ENCODE data around the gene ZYX.

ZYX gene, protein sequence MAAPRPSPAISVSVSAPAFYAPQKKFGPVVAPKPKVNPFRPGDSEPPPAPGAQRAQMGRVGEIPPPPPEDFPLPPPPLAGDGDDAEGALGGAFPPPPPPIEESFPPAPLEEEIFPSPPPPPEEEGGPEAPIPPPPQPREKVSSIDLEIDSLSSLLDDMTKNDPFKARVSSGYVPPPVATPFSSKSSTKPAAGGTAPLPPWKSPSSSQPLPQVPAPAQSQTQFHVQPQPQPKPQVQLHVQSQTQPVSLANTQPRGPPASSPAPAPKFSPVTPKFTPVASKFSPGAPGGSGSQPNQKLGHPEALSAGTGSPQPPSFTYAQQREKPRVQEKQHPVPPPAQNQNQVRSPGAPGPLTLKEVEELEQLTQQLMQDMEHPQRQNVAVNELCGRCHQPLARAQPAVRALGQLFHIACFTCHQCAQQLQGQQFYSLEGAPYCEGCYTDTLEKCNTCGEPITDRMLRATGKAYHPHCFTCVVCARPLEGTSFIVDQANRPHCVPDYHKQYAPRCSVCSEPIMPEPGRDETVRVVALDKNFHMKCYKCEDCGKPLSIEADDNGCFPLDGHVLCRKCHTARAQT

DNA sequence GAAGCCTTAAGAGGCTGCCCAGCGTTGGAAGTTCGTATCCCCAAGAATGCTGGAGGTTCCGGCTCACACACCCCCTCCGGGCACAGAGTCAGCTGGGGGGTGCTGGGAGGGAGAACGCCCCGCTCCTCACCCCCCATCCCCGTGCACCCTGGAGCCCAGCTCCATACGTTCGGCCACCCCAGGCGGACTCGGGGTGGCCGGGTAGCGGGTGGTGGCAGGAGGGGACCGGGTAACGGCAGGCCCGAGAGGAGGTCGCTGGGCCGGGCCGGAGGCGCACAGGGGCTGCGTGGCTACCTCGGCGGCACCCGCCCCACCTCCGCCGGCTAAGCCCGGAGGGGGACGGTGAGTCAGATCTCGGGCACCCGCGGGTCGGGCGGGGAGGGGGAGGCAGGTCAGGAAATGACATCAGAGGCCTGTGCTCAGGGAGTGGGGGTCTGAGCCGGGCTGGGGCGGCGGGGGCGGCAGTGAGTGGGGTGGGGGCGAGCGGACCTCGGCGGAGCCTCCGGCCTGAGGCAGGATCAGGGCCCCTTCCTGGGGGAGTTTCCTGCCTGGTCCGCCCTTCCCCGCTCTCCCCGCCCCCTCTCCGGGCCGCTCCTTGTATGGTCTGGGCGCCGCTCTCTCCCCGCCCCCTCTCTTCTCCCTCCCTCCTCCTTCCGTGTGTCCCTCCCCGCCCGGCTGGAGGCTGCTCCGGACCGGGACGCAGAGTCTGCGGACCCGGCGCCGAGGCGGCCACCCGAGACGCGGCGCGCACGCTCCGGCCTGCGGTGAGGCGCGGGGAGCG is at the start of gene ZYX:
Gene ZYX (plus strand): TSS at position 700 of the 781 bp plus-strand sequence. CDS start 227 bp downstream, outside the sequence.
- peaks cover 25% of the 10 kb centered on the region; the same call in 1 of the 2 replicates for H3K4me1 ChIP-seq (ENCODE audit: insufficient read depth, low read length)
- peaks cover 23% of the 10 kb centered on the region for H3K36me3 ChIP-seq (ENCODE audit: insufficient read depth, low read length)
- peak within 1 kb of the TSS; percentile 97 for H3K9ac ChIP-seq (ENCODE audit: low read depth, low read length)
- H3K9me3 ChIP-seq (ENCODE audit: control insufficient read depth, insufficient read depth, low read length), result no peaks in the 10 kb centered on the region

DNA sequence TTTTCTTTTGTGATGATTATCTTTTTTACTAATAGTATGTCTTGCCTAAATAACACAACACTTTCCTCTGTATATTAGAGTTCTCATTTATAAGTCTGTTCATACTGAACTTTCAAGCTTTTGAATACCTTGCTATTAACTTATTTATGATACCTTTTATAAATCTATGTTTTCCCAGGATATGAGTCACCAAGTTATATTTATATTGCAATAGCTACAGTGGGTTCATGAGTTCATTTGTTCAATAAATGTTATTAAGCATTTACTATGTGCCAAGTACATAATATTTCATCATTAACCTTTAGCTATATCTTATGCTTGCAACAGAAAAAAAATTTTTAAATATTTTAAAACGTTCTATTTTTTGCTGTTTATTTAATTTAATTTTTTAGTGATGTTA is 46.9 kb upstream of the ZYX start:
- no peaks in the 10 kb centered on the region for H3K4me1 ChIP-seq (ENCODE audit: insufficient read depth, low read length)
- no peak overlapping the region for H3K9ac ChIP-seq (ENCODE audit: low read depth, low read length)
- no peaks in the 10 kb centered on the region for H3K36me3 ChIP-seq (ENCODE audit: insufficient read depth, low read length)

DNA sequence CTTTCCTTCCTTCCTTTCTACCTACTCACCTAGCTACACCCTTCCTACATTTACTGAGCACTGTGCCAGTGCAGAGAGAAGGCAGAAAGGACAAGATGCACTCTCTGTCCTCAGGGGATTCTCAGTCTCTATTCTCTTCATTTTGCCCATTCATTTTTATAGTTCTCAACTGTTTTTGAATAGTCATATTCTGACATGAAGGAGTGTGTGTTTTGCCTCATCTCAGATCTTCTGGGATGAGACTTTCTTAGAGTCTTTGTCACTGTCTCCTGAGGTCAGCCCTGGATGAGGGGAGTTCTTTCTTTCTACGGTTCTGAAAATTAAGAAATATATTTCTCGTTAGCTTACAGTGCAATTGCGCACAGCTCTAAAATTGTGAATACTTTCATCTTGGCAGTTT is 43.9 kb upstream of the ZYX start:
- Histone ChIP-seq H3K36me3 (ENCODE audit: insufficient read depth, low read length) (no peaks in the 10 kb centered on the region), H3K9me3 (ENCODE audit: control insufficient read depth, insufficient read depth, low read length) (no peaks in the 10 kb centered on the region), H3K9ac (ENCODE audit: low read depth, low read length) (no peak overlapping the region), H3K4me1 (ENCODE audit: insufficient read depth, low read length) (no peaks in the 10 kb centered on the region)

More for the DNA sequence above, 46.9 kb upstream of the ZYX start:
- no peaks in the 10 kb centered on the region for H3K9me3 ChIP-seq (ENCODE audit: control insufficient read depth, insufficient read depth, low read length)

DNA sequence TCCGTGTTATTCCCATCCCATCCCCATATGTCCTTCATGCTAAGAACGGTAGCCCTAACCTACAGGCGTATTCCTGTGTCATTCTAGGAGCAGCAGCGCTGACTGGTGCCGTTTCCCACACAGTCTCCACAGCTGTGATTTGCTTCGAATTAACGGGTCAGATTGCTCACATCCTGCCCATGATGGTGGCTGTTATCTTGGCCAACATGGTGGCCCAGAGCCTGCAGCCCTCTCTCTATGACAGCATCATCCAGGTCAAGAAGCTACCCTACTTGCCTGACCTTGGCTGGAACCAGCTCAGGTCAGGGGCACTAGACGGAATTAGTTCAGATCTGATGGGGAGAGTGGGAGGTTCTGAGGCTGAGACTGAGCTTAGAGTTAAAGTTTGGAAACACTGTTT is 39.3 kb upstream of the ZYX start:
- no peaks in the 10 kb centered on the region for H3K9me3 ChIP-seq (ENCODE audit: control insufficient read depth, insufficient read depth, low read length)
- no peaks in the 10 kb centered on the region; the same call in 1 of the 2 replicates for H3K4me1 ChIP-seq (ENCODE audit: insufficient read depth, low read length)
- H3K36me3 ChIP-seq (ENCODE audit: insufficient read depth, low read length), result no peaks in the 10 kb centered on the region
- H3K9ac ChIP-seq (ENCODE audit: low read depth, low read length), result no peak overlapping the region

DNA sequence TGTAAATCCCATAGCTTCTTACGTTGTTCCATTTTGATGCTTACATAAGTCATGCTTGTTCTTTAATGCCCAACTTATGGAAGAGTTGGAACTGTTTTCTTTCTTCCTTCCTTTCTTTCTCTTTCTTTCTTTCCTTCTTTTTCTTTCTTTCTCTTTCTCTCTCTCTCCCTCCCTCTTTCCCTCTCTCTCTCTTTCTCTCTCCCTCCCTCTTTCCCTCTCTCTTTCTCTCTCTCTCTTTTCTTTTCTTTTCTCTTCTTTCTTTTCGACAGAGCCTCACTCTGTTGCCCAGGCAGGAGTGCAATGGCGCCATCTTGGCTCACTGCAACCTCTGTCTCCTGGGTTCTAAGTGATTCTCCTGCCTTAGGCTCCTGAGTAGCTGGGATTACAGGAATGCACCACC is 37.5 kb upstream of the ZYX start:
- Histone ChIP-seq H3K9me3 (ENCODE audit: control insufficient read depth, insufficient read depth, low read length) (no peaks in the 10 kb centered on the region), H3K4me1 (ENCODE audit: insufficient read depth, low read length) (no peaks in the 10 kb centered on the region; the same call in 1 of the 2 replicates), H3K9ac (ENCODE audit: low read depth, low read length) (no peak overlapping the region), H3K36me3 (ENCODE audit: insufficient read depth, low read length) (no peaks in the 10 kb centered on the region)

DNA sequence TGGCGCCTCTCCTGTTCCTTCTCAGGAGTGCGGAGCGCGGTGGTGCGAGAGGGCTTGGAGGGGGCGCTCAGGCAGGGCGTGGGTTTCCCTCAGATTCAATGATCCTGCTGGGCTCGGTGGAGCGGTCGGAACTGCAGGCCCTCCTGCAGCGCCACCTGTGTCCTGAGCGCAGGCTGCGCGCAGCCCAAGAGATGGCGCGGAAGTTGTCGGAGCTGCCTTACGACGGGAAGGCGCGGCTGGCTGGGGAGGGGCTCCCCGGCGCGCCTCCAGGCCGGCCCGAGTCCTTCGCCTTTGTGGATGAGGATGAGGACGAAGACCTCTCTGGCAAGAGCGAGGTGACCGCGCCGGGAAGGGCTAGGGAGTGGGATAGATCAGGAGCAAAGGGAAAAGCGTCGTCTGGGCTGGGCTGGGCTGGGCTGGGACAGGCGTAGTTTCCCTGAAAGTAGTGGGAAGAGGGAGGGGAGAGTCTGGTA is 35.7 kb upstream of the ZYX start:
- H3K4me1 ChIP-seq (ENCODE audit: insufficient read depth, low read length), result no peaks in the 10 kb centered on the region; the same call in 1 of the 2 replicates
- H3K9ac ChIP-seq (ENCODE audit: low read depth, low read length), result peak overlapping the region; percentile 23; the same call in 1 of the 2 replicates
- H3K9me3 ChIP-seq (ENCODE audit: control insufficient read depth, insufficient read depth, low read length), result no peaks in the 10 kb centered on the region
- no peaks in the 10 kb centered on the region for H3K36me3 ChIP-seq (ENCODE audit: insufficient read depth, low read length)

DNA sequence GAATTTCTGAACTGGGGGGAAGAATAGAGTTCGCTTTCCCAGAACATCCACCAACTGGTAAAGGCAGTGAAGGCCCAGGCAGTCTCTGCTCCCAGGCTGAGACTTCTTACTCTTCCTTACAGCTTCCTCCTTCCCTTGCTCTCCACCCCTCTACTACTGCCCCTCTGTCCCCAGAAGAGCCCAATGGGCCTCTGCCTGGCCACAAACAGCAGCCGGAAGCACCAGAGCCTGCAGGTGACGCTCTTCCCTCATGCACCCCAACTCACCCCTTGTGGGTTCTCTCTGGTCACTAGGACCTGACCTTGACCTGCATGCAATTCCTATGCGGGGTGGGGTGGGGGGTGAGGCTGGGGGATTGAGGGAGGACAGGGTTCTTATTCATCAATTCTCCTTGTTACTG is 35.1 kb upstream of the ZYX start:
- Histone ChIP-seq H3K9me3 (ENCODE audit: control insufficient read depth, insufficient read depth, low read length) (no peaks in the 10 kb centered on the region), H3K36me3 (ENCODE audit: insufficient read depth, low read length) (no peaks in the 10 kb centered on the region), H3K9ac (ENCODE audit: low read depth, low read length) (peak overlapping the region; percentile 23; the same call in 1 of the 2 replicates), H3K4me1 (ENCODE audit: insufficient read depth, low read length) (peaks cover 2% of the 10 kb centered on the region; the same call in 1 of the 2 replicates)

DNA sequence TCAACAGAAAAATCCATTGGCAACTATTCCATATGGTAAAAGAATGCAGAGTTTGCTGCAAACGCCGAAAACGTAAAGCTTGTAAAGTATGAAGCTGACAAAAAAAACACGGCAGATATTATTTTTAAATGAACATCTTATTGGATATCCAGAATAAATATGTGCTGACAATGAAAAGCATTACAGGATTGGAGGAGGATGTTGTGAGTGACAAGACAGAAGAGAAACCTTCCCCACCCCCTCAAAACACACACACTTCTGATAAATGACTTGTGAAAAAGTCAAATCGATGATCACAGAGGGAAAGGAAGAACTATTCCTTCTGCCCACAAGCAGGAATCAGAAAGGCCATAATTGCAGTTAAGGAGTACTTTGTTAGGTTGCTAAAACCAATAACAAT is 33.2 kb upstream of the ZYX start:
- Histone ChIP-seq H3K4me1 (ENCODE audit: insufficient read depth, low read length) (peaks cover 16% of the 10 kb centered on the region), H3K9ac (ENCODE audit: low read depth, low read length) (no peak overlapping the region), H3K36me3 (ENCODE audit: insufficient read depth, low read length) (no peaks in the 10 kb centered on the region), H3K9me3 (ENCODE audit: control insufficient read depth, insufficient read depth, low read length) (no peaks in the 10 kb centered on the region)

DNA sequence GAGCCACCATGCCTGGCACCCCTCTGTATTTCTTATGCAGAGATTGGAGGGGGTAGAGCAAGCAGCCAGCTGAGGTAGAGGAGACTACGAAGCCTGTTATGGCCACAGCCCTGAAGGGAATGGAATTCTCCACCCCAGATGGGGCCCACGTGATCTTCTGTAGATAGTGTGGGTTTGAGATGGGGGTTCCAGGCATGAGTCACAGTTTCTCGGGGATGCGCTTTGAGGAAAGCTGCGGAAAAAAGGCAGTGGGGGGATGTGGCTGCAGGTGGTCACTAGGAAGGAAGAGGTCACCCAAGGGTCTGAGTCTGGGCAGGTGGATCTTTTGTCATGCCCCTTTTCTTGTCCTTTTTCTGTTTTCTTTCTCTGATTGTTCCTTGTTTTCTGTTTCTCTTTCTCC is 30.1 kb upstream of the ZYX start:
- Histone ChIP-seq H3K9me3 (ENCODE audit: control insufficient read depth, insufficient read depth, low read length) (no peaks in the 10 kb centered on the region), H3K4me1 (ENCODE audit: insufficient read depth, low read length) (peaks cover 18% of the 10 kb centered on the region; the same call in 1 of the 2 replicates), H3K9ac (ENCODE audit: low read depth, low read length) (no peak overlapping the region), H3K36me3 (ENCODE audit: insufficient read depth, low read length) (no peaks in the 10 kb centered on the region)

DNA sequence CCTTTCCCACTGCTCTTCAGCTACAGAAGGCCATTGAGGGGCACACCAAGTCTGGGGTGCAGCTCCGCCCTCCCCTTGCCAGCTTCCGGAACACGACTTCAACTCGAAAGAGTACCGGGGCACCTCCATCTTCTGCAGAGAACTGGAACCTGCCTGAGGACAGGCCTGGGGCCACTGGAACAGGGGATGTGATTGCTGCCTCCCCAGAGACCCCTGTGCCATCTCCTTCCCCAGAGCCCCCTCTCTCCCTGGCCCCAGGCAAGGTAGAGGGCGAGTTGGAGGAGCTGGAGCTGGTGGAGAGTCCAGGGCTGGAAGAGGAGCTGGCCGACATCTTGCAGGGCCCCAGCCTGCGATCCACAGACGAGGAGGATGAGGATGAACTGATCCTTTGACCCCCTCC is 29.6 kb upstream of the ZYX start:
- H3K4me1 ChIP-seq (ENCODE audit: insufficient read depth, low read length), result peaks cover 18% of the 10 kb centered on the region; the same call in 1 of the 2 replicates
- no peak overlapping the region for H3K9ac ChIP-seq (ENCODE audit: low read depth, low read length)
- no peaks in the 10 kb centered on the region for H3K36me3 ChIP-seq (ENCODE audit: insufficient read depth, low read length)
- no peaks in the 10 kb centered on the region for H3K9me3 ChIP-seq (ENCODE audit: control insufficient read depth, insufficient read depth, low read length)

DNA sequence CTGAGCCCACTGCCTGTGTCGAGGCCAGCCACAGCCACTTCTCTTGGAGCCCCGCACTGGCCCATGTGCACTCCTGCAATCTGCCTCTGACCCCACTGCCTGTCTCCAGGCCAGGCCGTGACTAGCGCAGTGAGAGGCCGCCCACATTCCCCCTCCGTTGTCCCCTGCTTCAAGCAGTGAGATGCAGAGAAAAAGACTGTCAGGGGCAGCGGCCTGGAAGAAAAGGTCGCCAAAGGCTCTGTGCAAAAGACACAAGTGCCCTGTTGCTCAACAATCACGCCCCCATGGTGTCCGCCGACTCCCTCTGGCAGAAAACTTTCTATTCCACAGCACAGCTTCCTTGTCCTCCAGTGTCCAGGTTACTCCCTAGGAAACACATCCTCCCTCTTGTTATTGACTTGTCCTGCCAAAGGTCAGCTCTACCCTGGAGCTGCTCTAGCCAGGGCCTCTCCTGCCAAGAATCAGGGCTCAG is 28.6 kb upstream of the ZYX start:
- H3K9ac ChIP-seq (ENCODE audit: low read depth, low read length), result no peak overlapping the region
- H3K4me1 ChIP-seq (ENCODE audit: insufficient read depth, low read length), result peaks cover 18% of the 10 kb centered on the region; the same call in 1 of the 2 replicates
- H3K9me3 ChIP-seq (ENCODE audit: control insufficient read depth, insufficient read depth, low read length), result no peaks in the 10 kb centered on the region
- peaks cover 2% of the 10 kb centered on the region; the same call in 1 of the 2 replicates for H3K36me3 ChIP-seq (ENCODE audit: insufficient read depth, low read length)

DNA sequence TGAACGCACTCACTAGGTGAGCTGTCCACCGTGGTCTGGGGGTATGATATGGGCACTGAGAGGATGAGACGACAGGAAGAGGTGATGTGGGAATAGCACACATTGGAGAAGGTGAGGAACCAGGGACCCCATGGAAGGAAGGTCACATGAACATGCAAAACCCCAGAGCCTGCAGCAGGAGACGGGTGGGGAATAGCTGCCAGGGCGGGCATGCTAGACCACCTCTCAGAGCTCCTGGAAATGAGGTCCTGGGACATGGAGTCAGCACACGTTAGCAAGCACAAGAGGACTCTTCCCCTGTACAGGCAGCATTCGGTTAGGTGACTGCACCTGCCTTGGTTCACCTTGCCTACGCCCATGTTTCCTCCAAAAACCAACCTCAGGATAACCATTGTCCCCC is 26.8 kb upstream of the ZYX start:
- H3K36me3 ChIP-seq (ENCODE audit: insufficient read depth, low read length), result peaks cover 2% of the 10 kb centered on the region; the same call in 1 of the 2 replicates
- H3K4me1 ChIP-seq (ENCODE audit: insufficient read depth, low read length), result peaks cover 18% of the 10 kb centered on the region; the same call in 1 of the 2 replicates
- no peaks in the 10 kb centered on the region for H3K9me3 ChIP-seq (ENCODE audit: control insufficient read depth, insufficient read depth, low read length)
- H3K9ac ChIP-seq (ENCODE audit: low read depth, low read length), result no peak overlapping the region

DNA sequence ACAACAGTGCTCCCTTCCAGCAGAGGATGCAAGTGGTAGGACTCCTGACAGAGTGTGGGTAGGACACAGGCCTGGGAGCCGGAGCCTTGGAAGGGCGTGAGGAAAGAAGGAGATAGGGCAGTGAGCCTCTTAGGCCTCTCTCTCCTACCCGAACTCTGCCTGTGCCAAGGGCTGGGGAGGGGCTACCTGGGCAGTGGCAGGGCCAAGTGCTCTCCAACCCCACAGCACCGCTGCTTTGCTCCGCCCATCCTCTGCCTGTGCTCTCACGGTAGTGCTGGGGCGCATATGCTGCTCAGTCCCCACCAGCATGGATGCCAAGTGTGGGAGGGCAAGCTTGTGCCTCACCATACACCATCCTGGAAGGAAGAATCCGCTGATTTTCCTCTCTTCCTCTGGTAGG is 26.2 kb upstream of the ZYX start:
- Histone ChIP-seq H3K9me3 (ENCODE audit: control insufficient read depth, insufficient read depth, low read length) (no peaks in the 10 kb centered on the region), H3K36me3 (ENCODE audit: insufficient read depth, low read length) (peaks cover 2% of the 10 kb centered on the region; the same call in 1 of the 2 replicates), H3K9ac (ENCODE audit: low read depth, low read length) (no peak overlapping the region), H3K4me1 (ENCODE audit: insufficient read depth, low read length) (peaks cover 18% of the 10 kb centered on the region; the same call in 1 of the 2 replicates)
